GM18907 (cell line): ENCODE data around the gene TSSK2.
"Not testable (repeated sequence)": the region's sequence is repeated elsewhere in the genome, so short reads cannot be mapped to it uniquely, and the experiment has no call there.

Source experiments
- ATAC-seq: cut with Tn5 transposase; IDR thresholded peaks from one replicate; pipeline ENCODE4 v1.9.1; 2021; ENCODE audit warnings: mild to moderate bottlenecking, moderate library complexity; ENCODE audit not compliant: unreplicated experiment

The TSSK2 gene

DNA sequence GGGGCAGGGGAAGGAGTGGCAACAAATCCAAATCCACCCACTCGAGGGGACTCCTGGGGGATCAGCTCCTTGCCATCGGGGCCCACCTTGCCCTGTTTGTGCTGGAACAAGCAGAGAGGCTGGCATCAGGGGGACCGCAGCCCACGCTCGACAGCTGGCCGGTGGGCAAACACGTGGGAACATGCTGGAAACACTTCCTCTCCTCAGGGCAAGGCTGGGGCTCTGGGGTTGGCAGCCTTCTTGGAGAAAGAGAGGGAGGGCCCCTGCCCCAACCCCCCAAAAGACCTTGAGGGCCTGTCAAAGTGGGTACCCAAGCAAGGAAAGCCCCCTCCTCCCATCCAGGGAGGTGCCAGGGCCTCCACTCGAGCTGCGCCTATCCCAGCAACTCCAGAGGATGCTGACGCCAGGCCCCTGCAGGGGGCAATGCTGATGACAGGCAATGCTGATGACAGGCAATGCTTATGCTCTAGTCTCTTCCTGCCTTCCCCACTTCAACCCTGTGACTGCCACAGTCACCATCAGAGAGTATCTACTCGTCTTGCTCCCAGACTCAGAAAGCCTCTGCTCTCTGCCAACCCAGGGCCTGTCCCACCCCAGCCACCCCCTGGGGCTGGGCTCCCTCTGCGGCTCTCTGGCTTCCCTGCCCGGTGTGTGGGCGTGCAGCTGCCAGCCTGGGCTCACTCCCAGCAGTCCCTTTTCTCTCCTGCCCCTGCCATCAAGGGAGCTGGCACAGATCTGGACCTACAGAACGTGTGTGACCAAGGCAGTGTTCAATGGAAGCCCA lies 7.3 kb downstream of the TSSK2 start:
- ATAC-seq = no peak

GRCh38 chr22:19139001-19139356 lies 7.9 kb downstream of the TSSK2 start:
- ATAC-seq = no peak

DNA sequence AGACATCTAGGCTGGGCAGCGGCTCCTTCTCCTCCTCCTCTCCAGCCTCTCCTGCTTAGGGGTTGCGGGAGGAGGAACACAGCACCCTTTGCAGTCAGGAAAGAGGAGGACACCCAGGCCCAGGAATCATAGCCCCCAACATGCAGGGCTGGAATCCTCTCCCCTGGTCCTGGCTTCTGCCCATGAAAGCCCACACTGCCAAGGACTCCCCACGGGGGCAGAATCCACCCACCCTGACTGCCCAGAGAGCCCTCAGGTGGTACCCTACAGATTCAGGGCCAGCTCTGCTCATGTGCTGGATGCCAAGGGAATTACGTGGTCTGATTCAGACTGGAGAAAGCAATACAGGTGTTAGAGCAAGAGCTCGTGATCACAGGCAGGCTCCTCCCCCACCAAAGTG lies 8.9 kb downstream of the TSSK2 start:
- ATAC-seq = no peak

- ATAC-seq = no peak
Measured at GRCh38 chr22:19142394-19142793, 11.3 kb downstream of the TSSK2 start.

DNA sequence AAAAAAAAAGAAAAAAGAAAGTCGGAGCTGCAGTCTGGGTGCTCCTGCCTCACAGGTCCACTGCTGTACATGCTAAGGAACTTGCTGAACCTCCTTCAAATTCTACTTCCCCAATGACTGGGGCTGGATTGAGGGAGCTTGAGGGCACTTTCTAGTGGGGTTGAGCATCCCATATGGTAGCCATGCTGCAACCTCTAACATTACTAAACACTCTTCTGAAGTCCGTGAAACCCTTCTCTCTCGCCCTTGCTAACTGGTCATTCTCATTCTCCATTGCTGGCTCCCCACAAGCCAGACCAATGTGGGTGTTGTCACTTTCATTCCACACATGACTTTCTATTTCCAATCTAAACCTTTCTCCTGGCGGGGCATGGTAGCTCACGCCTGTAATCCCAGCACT lies 12.1 kb downstream of the TSSK2 start:
- no peak for ATAC-seq

GRCh38 chr22:19143967-19144400 lies 12.9 kb downstream of the TSSK2 start:
- peak; percentile 2 for ATAC-seq

DNA sequence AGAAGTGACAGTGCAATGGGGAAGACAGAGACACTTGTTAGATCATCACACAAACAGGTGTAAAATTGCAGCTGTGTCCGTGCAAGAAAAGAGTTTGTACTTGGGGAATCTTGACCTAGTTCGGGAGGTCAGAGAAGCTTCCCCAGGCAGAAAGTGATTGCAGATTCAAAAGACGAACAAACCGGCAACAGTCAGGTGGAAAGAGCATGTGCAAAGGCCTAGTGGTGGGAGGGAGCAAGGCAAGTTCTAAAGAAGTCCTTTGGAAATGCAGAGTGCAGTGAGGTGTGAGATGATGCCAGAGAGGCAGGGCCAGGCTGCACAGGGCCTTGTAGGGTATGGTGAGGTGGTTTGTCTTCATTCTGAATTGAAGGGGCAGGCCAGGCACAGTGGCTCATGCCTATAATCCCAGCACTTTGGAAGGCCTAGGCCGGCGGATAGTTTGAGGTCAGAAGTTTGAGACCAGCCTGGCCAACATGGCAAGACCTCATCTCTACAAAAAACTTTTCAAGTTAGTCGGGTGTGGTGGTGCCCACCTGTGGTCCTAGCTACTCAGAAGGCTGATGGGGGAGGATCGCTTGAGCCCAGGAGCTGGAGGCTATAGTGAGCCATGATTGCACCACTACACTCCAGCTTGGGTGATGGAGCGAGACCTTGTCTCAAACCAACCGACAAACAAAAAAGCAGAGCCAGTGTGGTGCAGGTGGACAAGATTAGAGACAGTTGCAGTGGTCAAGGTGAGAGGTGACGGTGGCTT lies 15.3 kb downstream of the TSSK2 start:
- ATAC-seq = no peak

DNA sequence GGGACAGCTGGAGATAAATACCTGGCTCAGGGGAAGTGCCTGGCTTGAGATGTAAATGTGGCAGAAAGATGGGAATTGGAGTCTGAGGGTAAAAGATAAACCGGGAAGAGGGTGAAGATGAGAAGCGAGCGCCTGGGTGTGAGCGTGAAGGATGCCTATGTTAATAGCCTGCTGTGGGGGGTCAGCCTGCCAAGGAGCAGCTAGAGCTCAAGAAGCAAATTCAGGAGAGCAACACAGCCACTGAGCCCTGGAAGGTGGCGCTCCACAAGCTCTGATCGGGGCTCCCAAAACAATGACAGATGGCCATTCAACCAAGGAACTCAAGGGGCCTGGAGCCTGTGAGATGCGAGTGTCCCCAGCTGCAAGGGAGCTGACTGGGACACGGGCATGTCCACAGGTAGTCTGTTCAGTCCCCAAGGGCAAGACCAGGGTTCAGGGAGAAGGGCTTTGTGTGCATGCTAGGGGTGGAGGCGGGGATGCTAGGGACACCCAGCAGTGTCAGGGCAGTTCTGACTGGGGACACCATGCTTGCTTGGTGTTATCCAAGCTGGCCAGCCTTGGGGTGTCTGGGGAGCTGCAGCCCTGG lies 16.2 kb downstream of the TSSK2 start:
- no peak for ATAC-seq

DNA sequence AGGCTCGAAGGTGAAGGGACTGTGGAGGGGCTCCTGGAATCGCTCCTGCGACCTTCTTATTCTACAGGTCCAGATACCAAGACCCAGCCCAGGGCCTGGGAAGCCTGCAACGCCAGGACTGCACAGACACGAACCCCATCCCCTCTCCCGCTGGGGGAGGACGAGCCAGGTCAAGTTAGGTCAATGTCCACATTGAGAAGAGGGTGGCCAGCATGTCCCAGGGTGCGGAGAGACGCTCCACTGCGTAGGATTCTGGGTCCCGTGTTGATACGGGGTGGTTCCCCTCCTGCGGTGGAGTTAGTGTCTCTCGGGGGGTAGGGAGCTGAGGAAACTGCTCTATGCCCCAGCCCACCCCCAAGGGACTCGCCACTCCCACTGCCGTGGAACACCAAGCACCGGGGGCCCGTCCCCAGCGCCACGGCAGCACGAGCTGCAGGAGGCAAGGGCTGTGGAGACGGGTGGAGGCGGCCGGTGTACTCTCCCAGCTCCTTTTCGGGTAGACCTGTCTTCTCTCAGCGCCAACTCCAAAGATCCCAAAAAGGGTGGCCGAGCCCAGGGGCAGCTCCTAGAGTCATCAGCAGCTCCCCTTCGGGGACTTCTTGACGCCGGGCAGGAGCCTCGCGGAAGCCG lies 17.4 kb downstream of the TSSK2 start:
- ATAC-seq = no peak

- no peak for ATAC-seq
Measured at GRCh38 chr22:19149047-19149883, 18.2 kb downstream of the TSSK2 start.

- ATAC-seq = no peak
Measured at GRCh38 chr22:19149991-19150390, 18.9 kb downstream of the TSSK2 start, which contains the start of gene GSC2. GSC2 (minus strand) TSS chr22:19150292; CDS start chr22:19150283, 9 bp downstream.

DNA sequence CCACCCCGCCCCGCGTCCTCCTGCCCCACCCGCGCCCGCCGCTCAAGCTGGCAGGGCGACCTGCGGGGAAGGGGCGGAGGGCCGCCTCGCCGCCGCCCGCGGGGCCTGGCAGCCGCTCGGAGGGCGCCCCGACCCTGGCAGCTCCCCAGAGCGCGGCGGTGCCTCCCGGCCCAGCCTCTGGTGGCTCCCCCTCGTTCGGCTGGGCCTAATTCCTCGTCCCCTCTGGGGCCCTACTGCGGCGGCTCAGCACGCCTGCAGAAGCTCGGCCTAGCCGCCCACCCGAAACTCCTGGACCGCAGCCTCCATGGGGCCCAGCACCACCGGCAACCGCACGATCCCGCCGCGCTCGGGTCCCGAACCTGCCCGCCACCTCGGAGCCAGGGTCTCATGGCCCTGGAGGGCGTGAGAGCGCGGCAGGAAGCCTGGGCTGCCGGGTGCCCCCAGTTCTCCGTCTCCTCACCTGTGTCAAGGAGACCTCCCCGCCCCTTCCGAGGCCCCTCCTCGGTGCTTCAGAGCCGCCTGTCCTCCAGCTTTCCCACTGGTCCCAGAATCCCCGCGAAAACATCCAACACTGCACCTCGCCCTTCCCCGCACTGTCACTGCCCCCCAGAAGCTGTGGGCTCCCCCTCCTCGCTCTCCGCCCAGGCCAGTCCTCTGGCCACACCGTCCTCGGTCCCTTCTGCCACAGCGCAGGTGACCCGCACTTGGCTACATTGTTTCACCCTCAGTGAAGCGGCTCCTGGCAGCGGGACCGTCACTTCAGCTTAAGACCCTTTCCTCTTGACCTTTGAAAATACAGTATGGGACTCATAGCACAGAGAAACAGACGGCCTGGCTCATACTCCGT lies 19.6 kb downstream of the TSSK2 start:
- ATAC-seq = no peak

DNA sequence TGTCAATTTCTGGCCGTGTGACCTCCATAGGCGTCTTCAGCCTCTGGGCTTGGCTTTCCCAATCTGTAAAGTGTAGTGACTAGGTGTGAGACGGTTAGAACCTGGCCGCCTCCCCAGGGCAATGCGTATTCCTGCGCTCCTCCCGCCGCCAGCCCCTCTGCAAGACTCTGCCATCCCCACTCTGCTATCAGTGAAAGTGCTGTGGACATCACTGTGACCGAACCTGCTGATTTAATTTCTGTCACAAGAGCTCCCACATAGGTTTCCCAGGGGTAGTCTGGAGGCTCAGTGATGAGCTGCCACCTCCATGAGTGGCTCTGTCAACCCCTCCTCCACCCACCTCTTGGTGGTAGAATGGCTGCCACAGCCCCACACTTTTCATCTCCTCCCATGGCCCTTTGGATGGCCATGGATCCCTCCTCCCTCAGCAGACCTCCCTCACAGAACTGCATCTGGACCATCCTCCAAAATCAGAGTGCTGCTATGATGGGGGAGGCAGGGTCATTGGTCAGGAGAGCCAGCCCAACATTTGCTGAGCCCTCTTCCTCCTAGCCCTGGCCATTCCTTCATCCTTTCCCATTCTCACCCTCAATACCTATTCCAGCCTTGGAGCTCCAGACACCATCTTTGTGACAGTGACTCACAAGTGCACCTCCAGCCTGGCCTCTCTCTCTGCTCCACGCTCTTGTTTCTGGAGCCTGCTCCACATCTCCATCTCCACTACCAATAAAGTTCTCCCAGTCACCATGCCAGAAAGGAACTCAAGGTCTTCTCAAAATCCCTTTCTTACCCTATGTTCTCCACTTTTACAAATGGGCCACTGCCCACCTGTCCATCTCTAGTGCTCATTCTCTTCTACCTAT lies 20.5 kb downstream of the TSSK2 start:
- ATAC-seq = no peak

GRCh38 chr22:19152942-19153883 lies 22.1 kb downstream of the TSSK2 start:
- no peak for ATAC-seq

DNA sequence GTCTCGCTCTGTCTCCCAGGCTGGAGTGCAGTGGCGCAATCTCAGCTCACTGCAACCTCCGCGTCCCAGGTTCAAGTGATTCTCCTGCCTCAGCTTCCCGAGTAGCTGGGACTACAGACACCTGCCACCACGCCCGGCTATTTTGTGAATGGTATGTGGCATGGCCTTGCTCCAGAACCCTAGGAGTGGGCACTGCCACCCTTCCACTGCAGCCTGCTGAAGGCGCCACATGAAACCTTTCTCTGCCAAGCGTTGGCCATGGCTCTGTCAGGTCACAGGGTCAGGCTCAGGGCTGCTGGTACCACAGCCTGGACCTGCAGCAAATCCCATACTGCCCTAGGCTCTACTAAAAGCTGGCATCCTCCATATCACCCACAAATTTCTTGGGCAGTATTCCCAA lies 25.0 kb downstream of the TSSK2 start:
- ATAC-seq = not testable (repeated sequence)

DNA sequence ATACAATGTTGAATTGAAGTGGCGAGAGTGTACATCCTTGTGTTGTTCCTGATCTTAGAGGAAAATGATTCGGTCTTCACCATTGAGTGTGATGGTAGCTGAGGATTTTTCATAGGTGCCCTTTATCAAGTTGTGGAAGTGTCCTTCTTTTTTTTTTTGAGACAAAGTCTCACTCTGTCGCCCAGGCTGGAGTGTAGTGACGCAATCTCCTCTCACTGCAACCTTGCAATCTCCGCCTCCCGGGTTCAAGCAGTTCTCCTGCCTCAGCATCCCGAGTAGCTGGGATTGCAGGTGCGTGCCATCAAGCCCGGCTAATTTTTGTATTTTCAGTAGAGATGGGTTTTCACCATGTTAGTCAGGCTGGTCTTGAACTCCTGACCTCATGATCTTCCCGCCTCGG lies 27.5 kb downstream of the TSSK2 start:
- ATAC-seq = not testable (repeated sequence)

DNA sequence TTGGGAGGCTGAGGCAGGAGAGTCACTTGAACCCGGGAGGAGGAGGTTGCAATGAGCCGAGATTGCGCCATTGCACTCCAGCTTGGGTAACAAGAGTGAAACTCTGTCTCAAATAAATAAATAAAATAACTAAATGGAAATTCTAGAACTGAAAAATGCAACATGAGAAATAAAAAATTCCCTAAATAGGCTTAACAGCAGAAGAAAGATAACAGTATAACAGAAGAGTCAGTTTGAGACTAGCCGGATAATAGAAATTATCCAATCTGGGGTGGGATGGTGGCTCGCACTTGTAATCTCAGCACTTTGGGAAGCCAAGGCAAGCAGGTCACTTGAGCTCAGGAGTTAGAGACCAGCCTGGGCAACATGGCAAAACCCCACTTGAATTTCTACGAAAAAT lies 33.3 kb downstream of the TSSK2 start:
- no peak for ATAC-seq

DNA sequence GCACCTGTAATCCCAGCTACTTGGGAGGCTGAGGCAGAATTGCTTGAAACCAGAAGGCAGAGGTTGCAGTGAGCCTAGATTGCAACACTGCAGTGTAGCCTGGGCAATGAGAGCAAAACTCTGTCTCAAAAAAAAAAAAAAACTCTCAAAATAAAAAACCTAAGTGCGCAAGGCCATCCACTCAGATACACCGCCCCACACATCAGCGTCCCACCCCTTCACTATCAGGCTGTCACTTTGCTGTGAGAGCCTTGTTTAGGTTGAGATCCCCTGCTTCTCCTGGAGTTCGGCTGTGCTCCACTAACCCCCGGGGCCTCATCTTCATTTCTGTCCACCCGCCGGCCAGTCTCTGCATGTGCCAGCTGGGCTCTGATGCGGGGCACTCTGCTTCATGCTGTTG lies 35.3 kb downstream of the TSSK2 start:
- ATAC-seq = no peak
